GM23338 (cell line): Measurements from ENCODE around the gene TUBB8. TPM values are rescaled to one million over a fixed set of nuclear protein-coding genes. Genes with fewer than 3 reads are reported as not detected.

Experiments
- ATAC-seq: fragments of 200-7000 bp; cut with Tn5 transposase; 3 replicates; pipeline ENCODE4 v1.9.1; 2020
- DNase-seq: peaks from one replicate; pipeline ENCODE4 v3.0.0-alpha.2; 2015; ENCODE audit warnings: low spot score
- H2AFZ ChIP-seq: fragments of 200-600 bp; sonication (generic); 2 replicates; pipeline ENCODE4 v1.8.0; 2016; ENCODE audit warnings: antibody characterized with exemption, mild to moderate bottlenecking, moderate library complexity
- H3F3A ChIP-seq: fragments of 200-600 bp; sonication (generic); replicated peaks from 2 replicates; pipeline ENCODE4 v1.8.0; 2017; ENCODE audit warnings: antibody characterized with exemption, mixed run types, low read depth
- H3K27ac ChIP-seq: fragments of 200-600 bp; sonication (generic); 2 replicates; pipeline ENCODE4 v1.6.1; 2016; ENCODE audit warnings: low read depth
- H3K27me3 ChIP-seq: fragments of 200-600 bp; sonication (generic); 2 replicates; pipeline ENCODE4 v1.8.0; 2016; ENCODE audit warnings: mild to moderate bottlenecking, mixed run types, moderate library complexity; ENCODE audit not compliant: insufficient read depth
- H3K36me3 ChIP-seq: fragments of 200-600 bp; sonication (generic); 2 replicates; pipeline ENCODE4 v1.8.0; 2016; ENCODE audit warnings: mild to moderate bottlenecking; ENCODE audit not compliant: insufficient read depth
- H3K4me1 ChIP-seq: fragments of 200-600 bp; sonication (generic); 2 replicates; pipeline ENCODE4 v1.8.0; 2016; ENCODE audit warnings: mild to moderate bottlenecking, moderate library complexity; ENCODE audit not compliant: insufficient read depth
- H3K4me2 ChIP-seq: fragments of 200-600 bp; sonication (generic); 2 replicates; pipeline ENCODE4 v1.7.1; 2017; ENCODE audit warnings: mixed run types
- H3K4me3 ChIP-seq: fragments of 200-600 bp; sonication (generic); 2 replicates; pipeline ENCODE4 v1.6.1; 2016; ENCODE audit warnings: mixed run types
- H3K79me2 ChIP-seq: fragments of 200-600 bp; sonication (generic); replicated peaks from 2 replicates; pipeline ENCODE4 v1.8.0; 2017; ENCODE audit warnings: mild to moderate bottlenecking; ENCODE audit not compliant: insufficient read depth
- H3K9me2 ChIP-seq: fragments of 200-600 bp; sonication (generic); 2 replicates; pipeline ENCODE4 v1.8.0; 2017; ENCODE audit not compliant: insufficient read depth
- H4K20me1 ChIP-seq: fragments of 200-600 bp; sonication (generic); replicated peaks from 2 replicates; pipeline ENCODE4 v1.8.0; 2017; ENCODE audit warnings: mild to moderate bottlenecking; ENCODE audit not compliant: insufficient read depth
- H3K27ac Mint-ChIP-seq: 2 replicates; pipeline ENCODE4 v1.8.0; 2020; ENCODE audit warnings: inconsistent platforms, mild to moderate bottlenecking, moderate library complexity, mixed read lengths
- H3K27me3 Mint-ChIP-seq: 3 replicates; pipeline ENCODE4 v1.8.0; 2022; ENCODE audit warnings: low read depth, mild to moderate bottlenecking, moderate library complexity, mixed read lengths, inconsistent platforms; ENCODE audit not compliant: insufficient read depth, poor library complexity
- H3K36me3 Mint-ChIP-seq: 3 replicates; pipeline ENCODE4 v1.8.0; 2021; ENCODE audit warnings: low read depth, mild to moderate bottlenecking, inconsistent platforms, moderate library complexity, mixed read lengths
- H3K4me1 Mint-ChIP-seq: 3 replicates; pipeline ENCODE4 v1.8.0; 2020; ENCODE audit warnings: mild to moderate bottlenecking, inconsistent platforms, mixed read lengths
- H3K4me3 Mint-ChIP-seq: 3 replicates; pipeline ENCODE4 v1.8.0; 2021; ENCODE audit warnings: moderate library complexity, mild to moderate bottlenecking, inconsistent platforms, mixed read lengths
- H3K9me3 Mint-ChIP-seq: 3 replicates; pipeline ENCODE4 v1.8.0; 2020; ENCODE audit warnings: moderate library complexity, mild to moderate bottlenecking, inconsistent platforms, mixed read lengths
- CREB1 ChIP-seq: fragments of 250-450 bp; sonication (Bioruptor Pico); IDR thresholded peaks from 2 replicates; pipeline ENCODE4 v1.5.0; 2020; ENCODE audit warnings: low read depth, mild to moderate bottlenecking, moderate library complexity
- ETS1 ChIP-seq: IDR thresholded peaks from 2 replicates; pipeline ENCODE4 v1.6.1; 2016; ENCODE audit warnings: antibody characterized with exemption
- EZH2 ChIP-seq: fragments of 200-600 bp; sonication (generic); IDR thresholded peaks from one replicate; pipeline ENCODE4 v1.8.0; 2017; ENCODE audit warnings: antibody characterized with exemption, mild to moderate bottlenecking, low read depth; ENCODE audit not compliant: unreplicated experiment
- EZH2phosphoT487 ChIP-seq: fragments of 200-600 bp; sonication (generic); IDR thresholded peaks from one replicate; pipeline ENCODE4 v1.8.1; 2018; ENCODE audit warnings: antibody characterized with exemption; ENCODE audit not compliant: unreplicated experiment
- JUNB ChIP-seq: IDR thresholded peaks from one replicate; pipeline ENCODE4 v1.6.1; 2016; ENCODE audit warnings: antibody characterized with exemption; ENCODE audit not compliant: unreplicated experiment
- NANOG ChIP-seq: IDR thresholded peaks from 2 replicates; pipeline ENCODE4 v1.6.1; 2016; ENCODE audit warnings: antibody characterized with exemption, borderline replicate concordance
- POLR2AphosphoS5 ChIP-seq: IDR thresholded peaks from 2 replicates; pipeline ENCODE4 v1.6.1; 2016; ENCODE audit warnings: antibody characterized with exemption, low read depth
- STAT1 ChIP-seq: IDR thresholded peaks from one replicate; pipeline ENCODE4 v1.6.1; 2016; ENCODE audit warnings: antibody characterized with exemption; ENCODE audit not compliant: unreplicated experiment
- ZNF114 ChIP-seq: fragments of 250-450 bp; sonication (Bioruptor Pico); IDR thresholded peaks from 2 replicates; pipeline ENCODE4 v1.5.0; 2020; ENCODE audit warnings: mild to moderate bottlenecking, moderate library complexity
- ZNF331 ChIP-seq: fragments of 250-450 bp; sonication (Bioruptor Pico); IDR thresholded peaks from 2 replicates; pipeline ENCODE4 v1.5.0; 2020; ENCODE audit warnings: low read depth, mild to moderate bottlenecking, moderate library complexity
- ZNF462 ChIP-seq: fragments of 250-450 bp; sonication (Bioruptor Pico); IDR thresholded peaks from 2 replicates; pipeline ENCODE4 v1.5.0; 2020; ENCODE audit warnings: mild to moderate bottlenecking, moderate library complexity
- polyA plus RNA-seq: library from polyadenylated mRNA; unstranded; fragments of >200 nt; fragmentation: Nextera tagmentation; extraction: Ambion mirVana; gene quantifications from 2 replicates; pipeline ENCODE4 v1.2.1, GENCODE V29; 2016
- total RNA-seq: library from RNA; depleted of rRNA; stranded (reverse); fragments of >200 nt; shearing (Covaris generic); gene quantifications from 2 replicates; pipeline ENCODE4 v1.2.3, GENCODE V29; 2014
- TF ChIP-seq, protein P1 (sequence below): IDR thresholded peaks from one replicate; pipeline ENCODE4 v1.6.1; 2018; ENCODE audit warnings: antibody characterized with exemption; ENCODE audit not compliant: unreplicated experiment
- TF ChIP-seq, protein P2 (sequence below), 2 experiments: fragments of 200-600 bp in 1 of 2; sonication (generic) in 1 of 2; conservative IDR thresholded peaks; 2 replicates each; pipeline versions ENCODE4 v1.5.1 to v1.6.1; 2016 to 2017; ENCODE audit warnings: antibody characterized with exemption in 2 of 2, low read depth in 2 of 2, mild to moderate bottlenecking in 2 of 2, moderate library complexity in 1 of 2

Gene TUBB8
- total and polyA plus RNA-seq, 2 experiments from 2014 or later: 0.40 to 1.1 TPM

DNA sequence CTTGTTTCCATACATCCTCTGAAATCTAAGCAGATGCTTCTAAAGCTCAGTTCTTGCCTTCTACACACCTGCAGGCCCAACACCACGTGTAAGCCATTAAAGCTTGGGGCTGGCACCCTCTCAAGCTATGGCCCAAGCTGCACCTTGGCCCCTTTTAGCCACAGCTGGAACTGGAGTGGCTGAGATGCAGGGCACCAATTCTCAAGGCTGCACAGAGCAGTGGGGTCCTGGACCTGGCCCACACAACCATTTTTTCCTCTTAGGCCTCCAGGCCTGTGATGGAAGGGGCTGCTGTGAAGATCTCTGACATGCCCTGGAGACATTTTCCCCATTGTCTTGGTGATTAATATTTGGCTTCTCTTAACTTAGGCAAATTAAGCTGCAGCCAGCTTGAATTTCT is 47.4 kb upstream of the TUBB8 start:
- no peaks in the 10 kb centered on the region for H3K27me3 ChIP-seq
- no peak overlapping the region for H3K27ac ChIP-seq
- ATAC-seq (no peak), DNase-seq (no peak)
- Mint-ChIP-seq H3K27me3 (peaks cover 5% of the 10 kb centered on the region), H3K27ac (no peak overlapping the region), H3K9me3 (peaks cover 74% of the 10 kb centered on the region), H3K4me3 (no peak overlapping the region), H3K36me3 (peaks cover 14% of the 10 kb centered on the region; the same call in 2 of the 3 replicates), H3K4me1 (peaks cover 2% of the 10 kb centered on the region; the same call in 1 of the 3 replicates)
- TF ChIP-seq NANOG (no peak), ZNF114 (CRISPR knock-in tag) (no peak), CREB1 (no peak), EZH2phosphoT487 (no peak), ETS1 (no peak), JUNB (no peak), ZNF462 (CRISPR knock-in tag) (no peak), STAT1 (no peak), EZH2 (no peak), ZNF331 (no peak), POLR2AphosphoS5 (no peak)
- TF ChIP-seq, protein P1, sequence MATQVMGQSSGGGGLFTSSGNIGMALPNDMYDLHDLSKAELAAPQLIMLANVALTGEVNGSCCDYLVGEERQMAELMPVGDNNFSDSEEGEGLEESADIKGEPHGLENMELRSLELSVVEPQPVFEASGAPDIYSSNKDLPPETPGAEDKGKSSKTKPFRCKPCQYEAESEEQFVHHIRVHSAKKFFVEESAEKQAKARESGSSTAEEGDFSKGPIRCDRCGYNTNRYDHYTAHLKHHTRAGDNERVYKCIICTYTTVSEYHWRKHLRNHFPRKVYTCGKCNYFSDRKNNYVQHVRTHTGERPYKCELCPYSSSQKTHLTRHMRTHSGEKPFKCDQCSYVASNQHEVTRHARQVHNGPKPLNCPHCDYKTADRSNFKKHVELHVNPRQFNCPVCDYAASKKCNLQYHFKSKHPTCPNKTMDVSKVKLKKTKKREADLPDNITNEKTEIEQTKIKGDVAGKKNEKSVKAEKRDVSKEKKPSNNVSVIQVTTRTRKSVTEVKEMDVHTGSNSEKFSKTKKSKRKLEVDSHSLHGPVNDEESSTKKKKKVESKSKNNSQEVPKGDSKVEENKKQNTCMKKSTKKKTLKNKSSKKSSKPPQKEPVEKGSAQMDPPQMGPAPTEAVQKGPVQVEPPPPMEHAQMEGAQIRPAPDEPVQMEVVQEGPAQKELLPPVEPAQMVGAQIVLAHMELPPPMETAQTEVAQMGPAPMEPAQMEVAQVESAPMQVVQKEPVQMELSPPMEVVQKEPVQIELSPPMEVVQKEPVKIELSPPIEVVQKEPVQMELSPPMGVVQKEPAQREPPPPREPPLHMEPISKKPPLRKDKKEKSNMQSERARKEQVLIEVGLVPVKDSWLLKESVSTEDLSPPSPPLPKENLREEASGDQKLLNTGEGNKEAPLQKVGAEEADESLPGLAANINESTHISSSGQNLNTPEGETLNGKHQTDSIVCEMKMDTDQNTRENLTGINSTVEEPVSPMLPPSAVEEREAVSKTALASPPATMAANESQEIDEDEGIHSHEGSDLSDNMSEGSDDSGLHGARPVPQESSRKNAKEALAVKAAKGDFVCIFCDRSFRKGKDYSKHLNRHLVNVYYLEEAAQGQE: no peak
- TF ChIP-seq, protein P2, sequence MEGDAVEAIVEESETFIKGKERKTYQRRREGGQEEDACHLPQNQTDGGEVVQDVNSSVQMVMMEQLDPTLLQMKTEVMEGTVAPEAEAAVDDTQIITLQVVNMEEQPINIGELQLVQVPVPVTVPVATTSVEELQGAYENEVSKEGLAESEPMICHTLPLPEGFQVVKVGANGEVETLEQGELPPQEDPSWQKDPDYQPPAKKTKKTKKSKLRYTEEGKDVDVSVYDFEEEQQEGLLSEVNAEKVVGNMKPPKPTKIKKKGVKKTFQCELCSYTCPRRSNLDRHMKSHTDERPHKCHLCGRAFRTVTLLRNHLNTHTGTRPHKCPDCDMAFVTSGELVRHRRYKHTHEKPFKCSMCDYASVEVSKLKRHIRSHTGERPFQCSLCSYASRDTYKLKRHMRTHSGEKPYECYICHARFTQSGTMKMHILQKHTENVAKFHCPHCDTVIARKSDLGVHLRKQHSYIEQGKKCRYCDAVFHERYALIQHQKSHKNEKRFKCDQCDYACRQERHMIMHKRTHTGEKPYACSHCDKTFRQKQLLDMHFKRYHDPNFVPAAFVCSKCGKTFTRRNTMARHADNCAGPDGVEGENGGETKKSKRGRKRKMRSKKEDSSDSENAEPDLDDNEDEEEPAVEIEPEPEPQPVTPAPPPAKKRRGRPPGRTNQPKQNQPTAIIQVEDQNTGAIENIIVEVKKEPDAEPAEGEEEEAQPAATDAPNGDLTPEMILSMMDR (conservative IDR thresholded peaks at IDR 0.05; ENCODE audit: low read depth in 2 of 2): no peak
- no peaks in the 10 kb centered on the region for H3K9me2 ChIP-seq
- no peaks in the 10 kb centered on the region for H3F3A ChIP-seq
- H3K79me2 ChIP-seq: no peaks in the 10 kb centered on the region
- H3K36me3 ChIP-seq: no peaks in the 10 kb centered on the region
- H4K20me1 ChIP-seq: no peaks in the 10 kb centered on the region
- H3K4me3 ChIP-seq: no peak overlapping the region
- no peak overlapping the region for H3K4me2 ChIP-seq
- H3K4me1 ChIP-seq: no peaks in the 10 kb centered on the region
- H2AFZ ChIP-seq: no peak overlapping the region
